ENCODE data around the gene ISCA1.
"Not testable (repeated sequence)": the region's sequence is repeated elsewhere in the genome, so short reads cannot be mapped to it uniquely, and the experiment has no call there.

ISCA1 gene

GRCh38 chr9:86282077-86282978, at the start of gene ISCA1:
Gene ISCA1, minus strand, starts transcription at chr9:86282538. Its CDS starts 80 bp downstream, at chr9:86282458.
- FAIRE-seq: no peak

- FAIRE-seq: no peak
These were observed 47.8 kb upstream of the ISCA1 start for GRCh38 chr9:86330186-86330585.

GRCh38 chr9:86329649-86330048, 47.3 kb upstream of the ISCA1 start:
- FAIRE-seq: no peak

- FAIRE-seq: no peak
These were observed 45.8 kb upstream of the ISCA1 start for GRCh38 chr9:86328156-86328555.

- FAIRE-seq: no peak
These were observed 44.2 kb upstream of the ISCA1 start for GRCh38 chr9:86326536-86326935.

- FAIRE-seq: no peak
These were observed 42.6 kb upstream of the ISCA1 start for GRCh38 chr9:86324901-86325300.

- FAIRE-seq: no peak
These were observed 42.0 kb upstream of the ISCA1 start for GRCh38 chr9:86324308-86324707.

- no peak for FAIRE-seq
These were observed 40.8 kb upstream of the ISCA1 start for GRCh38 chr9:86322973-86323644.

- FAIRE-seq: no peak
These were observed 39.0 kb upstream of the ISCA1 start for GRCh38 chr9:86321373-86321772.

GRCh38 chr9:86318187-86318586, 35.8 kb upstream of the ISCA1 start:
- FAIRE-seq: no peak

GRCh38 chr9:86315078-86315477, 32.7 kb upstream of the ISCA1 start:
- no peak for FAIRE-seq

GRCh38 chr9:86312959-86313358, 30.6 kb upstream of the ISCA1 start:
- not testable (repeated sequence) for FAIRE-seq

GRCh38 chr9:86308687-86309086, 26.3 kb upstream of the ISCA1 start:
- no peak for FAIRE-seq

- FAIRE-seq: no peak
These were observed 21.9 kb upstream of the ISCA1 start for GRCh38 chr9:86304236-86304730.

GRCh38 chr9:86303316-86303975, 21.1 kb upstream of the ISCA1 start:
- no peak for FAIRE-seq

- no peak for FAIRE-seq
These were observed 19.3 kb upstream of the ISCA1 start for GRCh38 chr9:86301686-86302085.

- FAIRE-seq: no peak
These were observed 18.4 kb upstream of the ISCA1 start for GRCh38 chr9:86300701-86301100.

GRCh38 chr9:86298873-86299272, 16.5 kb upstream of the ISCA1 start:
- no peak for FAIRE-seq

- FAIRE-seq: not testable (repeated sequence)
These were observed 8.0 kb upstream of the ISCA1 start for GRCh38 chr9:86290341-86290740.

- FAIRE-seq: no peak
These were observed 6.3 kb upstream of the ISCA1 start for GRCh38 chr9:86288499-86289198.

GRCh38 chr9:86287013-86287412, 4.7 kb upstream of the ISCA1 start:
- no peak for FAIRE-seq

- FAIRE-seq: no peak
These were observed 3.9 kb upstream of the ISCA1 start for GRCh38 chr9:86286278-86286677.

- FAIRE-seq: no peak
These were observed 2.9 kb upstream of the ISCA1 start for GRCh38 chr9:86285261-86285660.

Measured in endometrium (tissue), 2 donors.